Measurements from ENCODE around the gene ITSN2. TPM values are rescaled to one million over a fixed set of nuclear protein-coding genes. Genes with fewer than 3 reads are reported as not detected.

Gene ITSN2
- total RNA-seq, 2 donors from 2014 or later = 12.6 to 16.8 TPM

DNA sequence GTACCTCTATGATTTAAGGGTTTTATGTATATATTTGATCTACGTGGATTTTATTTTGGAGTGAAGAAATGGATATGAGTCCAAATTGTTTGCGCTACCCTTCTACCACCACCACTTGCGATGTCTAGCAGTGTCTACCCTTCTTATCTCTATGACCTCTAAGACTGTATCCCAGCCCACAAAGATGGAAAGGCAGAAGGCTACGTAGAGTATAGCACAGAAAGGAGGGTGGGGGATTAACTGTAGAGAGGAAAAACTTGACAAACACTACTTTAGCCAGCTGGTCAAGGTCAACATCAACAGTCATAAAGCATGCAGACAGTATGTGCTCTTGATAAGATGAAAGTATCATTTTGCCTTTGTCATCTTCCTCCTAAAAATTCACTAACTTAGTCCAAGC, 14.4 kb downstream of the ITSN2 start:
- H3K36me3 Mint-ChIP-seq (ENCODE audit: low read depth) = no peaks in the 10 kb centered on the region
- no peaks in the 10 kb centered on the region for H3K9me3 ChIP-seq (ENCODE audit: control insufficient read depth, low read length)
- H3K4me1 Mint-ChIP-seq = peaks cover 4% of the 10 kb centered on the region
- H3K27ac Mint-ChIP-seq = no peak overlapping the region
- H3K27ac ChIP-seq (ENCODE audit: low read depth, low read length) = no peak overlapping the region
- H3K9me3 Mint-ChIP-seq = no peaks in the 10 kb centered on the region
- no peaks in the 10 kb centered on the region for H3K36me3 ChIP-seq (ENCODE audit: control insufficient read depth, insufficient read depth, low read length)
- no peaks in the 10 kb centered on the region for H3K4me1 ChIP-seq (ENCODE audit: control insufficient read depth, insufficient read depth, low read length)
- WGBS, 2 experiments (ENCODE audit: insufficient coverage in 1 of 2, insufficient read length in 1 of 2) = 98 to 100% methylated on average over 1 to 3 of the region's 4 CpGs
- H3K9ac ChIP-seq (ENCODE audit: extremely low read depth, low read length, poor library complexity, severe bottlenecking) = no peak overlapping the region
- DNase-seq = no peak
- TF ChIP-seq, protein P1, sequence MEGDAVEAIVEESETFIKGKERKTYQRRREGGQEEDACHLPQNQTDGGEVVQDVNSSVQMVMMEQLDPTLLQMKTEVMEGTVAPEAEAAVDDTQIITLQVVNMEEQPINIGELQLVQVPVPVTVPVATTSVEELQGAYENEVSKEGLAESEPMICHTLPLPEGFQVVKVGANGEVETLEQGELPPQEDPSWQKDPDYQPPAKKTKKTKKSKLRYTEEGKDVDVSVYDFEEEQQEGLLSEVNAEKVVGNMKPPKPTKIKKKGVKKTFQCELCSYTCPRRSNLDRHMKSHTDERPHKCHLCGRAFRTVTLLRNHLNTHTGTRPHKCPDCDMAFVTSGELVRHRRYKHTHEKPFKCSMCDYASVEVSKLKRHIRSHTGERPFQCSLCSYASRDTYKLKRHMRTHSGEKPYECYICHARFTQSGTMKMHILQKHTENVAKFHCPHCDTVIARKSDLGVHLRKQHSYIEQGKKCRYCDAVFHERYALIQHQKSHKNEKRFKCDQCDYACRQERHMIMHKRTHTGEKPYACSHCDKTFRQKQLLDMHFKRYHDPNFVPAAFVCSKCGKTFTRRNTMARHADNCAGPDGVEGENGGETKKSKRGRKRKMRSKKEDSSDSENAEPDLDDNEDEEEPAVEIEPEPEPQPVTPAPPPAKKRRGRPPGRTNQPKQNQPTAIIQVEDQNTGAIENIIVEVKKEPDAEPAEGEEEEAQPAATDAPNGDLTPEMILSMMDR (conservative IDR thresholded peaks at IDR 0.05) = no peak
- H3K4me3 Mint-ChIP-seq = no peak overlapping the region
- H3K27me3 Mint-ChIP-seq (ENCODE audit: insufficient read depth) = no peaks in the 10 kb centered on the region
- peaks cover 5% of the 10 kb centered on the region for H3K27me3 ChIP-seq (ENCODE audit: control insufficient read depth, insufficient read depth, low read length, poor library complexity, severe bottlenecking)
- H3K4me3 ChIP-seq (ENCODE audit: low read length) = no peak overlapping the region

DNA sequence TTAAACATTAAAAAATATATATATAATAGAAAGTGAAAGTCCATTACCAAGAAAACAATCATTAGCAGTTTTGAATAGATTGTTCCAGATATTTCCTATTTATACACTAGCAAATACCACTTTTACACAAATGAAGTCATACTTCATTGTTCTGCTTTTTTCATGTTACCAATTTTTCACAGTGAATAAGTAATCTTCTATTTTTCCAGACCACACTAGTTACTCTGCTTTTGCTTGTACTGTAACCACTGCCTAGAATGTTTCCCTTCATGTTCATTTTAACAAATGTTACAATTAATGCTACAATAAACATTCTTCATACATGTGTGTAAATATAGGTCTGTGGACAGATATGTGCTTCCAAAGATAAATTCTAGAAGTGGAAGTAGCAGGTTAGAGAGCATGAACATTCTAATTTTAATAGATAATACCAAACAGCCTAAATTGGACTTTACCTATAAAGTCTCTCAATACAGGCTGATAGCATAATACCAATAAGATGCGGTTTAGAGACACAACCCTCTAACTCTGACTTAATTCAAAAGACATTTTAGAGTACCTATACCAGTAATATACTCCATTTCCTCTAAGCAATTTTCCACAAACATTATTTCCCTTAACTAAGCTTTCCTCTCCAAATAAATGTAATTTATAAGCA, 17.0 kb downstream of the ITSN2 start:
- H3K4me1 Mint-ChIP-seq = peaks cover 13% of the 10 kb centered on the region
- TF ChIP-seq, protein P1 (conservative IDR thresholded peaks at IDR 0.05) = no peak
- no peak for DNase-seq
- H3K27me3 ChIP-seq (ENCODE audit: control insufficient read depth, insufficient read depth, low read length, poor library complexity, severe bottlenecking) = peaks cover 9% of the 10 kb centered on the region
- no peak overlapping the region for H3K27ac Mint-ChIP-seq
- H3K36me3 Mint-ChIP-seq (ENCODE audit: low read depth) = no peaks in the 10 kb centered on the region
- no peaks in the 10 kb centered on the region for H3K36me3 ChIP-seq (ENCODE audit: control insufficient read depth, insufficient read depth, low read length)
- WGBS, 2 experiments (ENCODE audit: insufficient coverage in 1 of 2, insufficient read length in 1 of 2) = 93 to 100% methylated on average over 1 of the region's 1 CpG
- no peaks in the 10 kb centered on the region for H3K4me1 ChIP-seq (ENCODE audit: control insufficient read depth, insufficient read depth, low read length)
- H3K9ac ChIP-seq (ENCODE audit: extremely low read depth, low read length, poor library complexity, severe bottlenecking) = no peak overlapping the region
- H3K4me3 Mint-ChIP-seq = no peak overlapping the region
- no peak overlapping the region for H3K4me3 ChIP-seq (ENCODE audit: low read length)
- no peaks in the 10 kb centered on the region for H3K9me3 Mint-ChIP-seq
- no peaks in the 10 kb centered on the region for H3K9me3 ChIP-seq (ENCODE audit: control insufficient read depth, low read length)
- H3K27ac ChIP-seq (ENCODE audit: low read depth, low read length) = no peak overlapping the region
- no peaks in the 10 kb centered on the region for H3K27me3 Mint-ChIP-seq (ENCODE audit: insufficient read depth)

DNA sequence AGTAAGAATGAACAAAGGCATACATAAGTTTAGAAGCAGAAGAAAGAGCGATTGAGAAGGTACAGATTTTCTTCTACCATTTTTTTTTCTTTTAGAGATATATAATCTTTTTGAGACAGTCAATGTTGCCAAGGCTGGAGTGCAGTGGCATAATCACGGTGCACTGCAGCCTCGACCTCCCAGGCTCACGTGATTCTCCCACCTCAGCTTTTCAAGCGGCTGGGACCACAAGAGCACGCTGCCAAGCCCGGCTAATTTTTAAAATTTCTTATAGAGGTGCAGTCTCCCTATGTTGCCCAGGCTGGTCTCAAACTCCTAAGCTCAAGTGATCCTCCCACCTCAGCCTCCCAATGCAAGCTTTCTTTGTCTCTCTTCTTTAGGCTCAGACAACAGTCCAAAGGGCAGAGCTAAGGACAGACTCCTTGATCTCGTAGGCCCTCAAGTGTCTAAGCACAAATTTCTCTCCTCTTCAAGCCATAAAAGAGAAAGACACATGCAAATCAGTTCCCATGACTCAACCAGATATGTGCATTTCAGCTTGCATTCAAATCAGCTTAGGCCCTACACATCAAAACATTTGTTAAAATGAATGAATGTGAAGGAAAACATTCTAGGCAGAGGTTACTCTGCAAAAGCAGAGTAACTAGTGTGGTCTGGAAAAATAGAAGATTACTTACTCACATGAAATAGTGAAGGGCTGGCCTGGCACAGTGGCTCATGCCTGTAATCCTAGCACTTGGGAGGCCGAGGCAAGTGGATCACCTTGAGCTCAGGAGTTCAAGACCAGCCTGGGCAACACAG, 18.0 kb downstream of the ITSN2 start:
- Histone ChIP-seq H3K36me3 (ENCODE audit: control insufficient read depth, insufficient read depth, low read length) (no peaks in the 10 kb centered on the region), H3K27ac (ENCODE audit: low read depth, low read length) (no peak overlapping the region), H3K27me3 (ENCODE audit: control insufficient read depth, insufficient read depth, low read length, poor library complexity, severe bottlenecking) (peaks cover 9% of the 10 kb centered on the region), H3K9ac (ENCODE audit: extremely low read depth, low read length, poor library complexity, severe bottlenecking) (no peak overlapping the region), H3K4me3 (ENCODE audit: low read length) (no peak overlapping the region), H3K9me3 (ENCODE audit: control insufficient read depth, low read length) (no peaks in the 10 kb centered on the region), H3K4me1 (ENCODE audit: control insufficient read depth, insufficient read depth, low read length) (no peaks in the 10 kb centered on the region)
- TF ChIP-seq, protein P1 (conservative IDR thresholded peaks at IDR 0.05) = no peak
- Mint-ChIP-seq H3K36me3 (ENCODE audit: low read depth) (no peaks in the 10 kb centered on the region), H3K9me3 (no peaks in the 10 kb centered on the region), H3K4me3 (no peak overlapping the region), H3K27me3 (ENCODE audit: insufficient read depth) (no peaks in the 10 kb centered on the region), H3K27ac (no peak overlapping the region), H3K4me1 (peaks cover 22% of the 10 kb centered on the region)
- 91 to 94% methylated on average over 6 to 9 of the region's 9 CpGs for WGBS, 2 experiments (ENCODE audit: insufficient coverage in 1 of 2, insufficient read length in 1 of 2)
- no peak for DNase-seq

All from endodermal cell (in vitro differentiated cells).